ENCODE data around the gene PIK3C2B.
A peak's percentile ranks its signal among the peaks of the same experiment; 100 is the strongest.
"Not testable (repeated sequence)": the region's sequence is repeated elsewhere in the genome, so short reads cannot be mapped to it uniquely, and the experiment has no call there.

The PIK3C2B gene

GRCh38 chr1:204507317-204508105, 12.9 kb upstream of the PIK3C2B start:
- DNase-seq: no peak

DNA sequence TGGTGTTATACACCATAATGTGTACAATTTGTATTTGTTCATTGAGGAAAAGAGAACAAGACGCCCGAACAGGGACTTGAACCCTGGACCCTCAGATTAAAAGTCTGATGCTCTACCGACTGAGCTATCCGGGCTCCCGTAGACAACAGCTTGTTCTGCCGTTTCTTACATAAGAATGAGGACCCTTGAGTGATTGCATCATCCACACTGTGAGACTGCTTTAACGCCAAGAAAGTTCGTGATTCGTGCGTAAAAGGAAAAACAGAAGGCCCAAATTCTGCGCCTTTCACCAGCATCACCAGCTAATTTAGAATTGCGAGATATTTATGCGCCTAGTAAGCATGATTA, 12.3 kb upstream of the PIK3C2B start:
- DNase-seq: peak; percentile 93 to 100

- peak; percentile 90 to 99 for DNase-seq
Observed at GRCh38 chr1:204506201-204506968, 11.8 kb upstream of the PIK3C2B start.

DNA sequence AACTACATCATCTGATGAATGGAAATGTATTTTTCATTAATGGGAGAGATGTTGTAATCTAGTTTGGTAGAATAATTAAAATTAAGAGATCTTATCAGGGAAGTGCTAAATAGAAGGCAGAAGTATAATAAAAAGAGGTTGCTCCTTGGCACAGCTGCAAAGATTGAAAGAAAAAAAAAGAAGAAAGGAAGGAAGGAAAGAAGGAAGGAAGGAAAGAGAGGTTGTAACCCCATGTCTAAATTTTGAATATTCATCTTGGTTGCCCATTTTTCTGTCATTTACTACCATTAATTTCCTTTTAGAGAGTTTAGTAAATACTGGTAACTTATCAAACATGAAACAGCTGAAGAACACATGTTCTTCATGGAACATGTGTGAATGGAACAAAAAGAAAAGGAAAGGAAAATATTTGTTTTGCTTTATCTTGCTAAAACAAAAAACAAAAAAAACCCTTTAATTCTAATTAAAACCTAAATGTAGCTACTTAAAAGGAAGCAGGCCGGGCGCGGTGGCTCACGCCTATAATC, 11.1 kb upstream of the PIK3C2B start:
- no peak for DNase-seq

- no peak for DNase-seq
Observed at GRCh38 chr1:204503913-204504519, 9.4 kb upstream of the PIK3C2B start.

DNA sequence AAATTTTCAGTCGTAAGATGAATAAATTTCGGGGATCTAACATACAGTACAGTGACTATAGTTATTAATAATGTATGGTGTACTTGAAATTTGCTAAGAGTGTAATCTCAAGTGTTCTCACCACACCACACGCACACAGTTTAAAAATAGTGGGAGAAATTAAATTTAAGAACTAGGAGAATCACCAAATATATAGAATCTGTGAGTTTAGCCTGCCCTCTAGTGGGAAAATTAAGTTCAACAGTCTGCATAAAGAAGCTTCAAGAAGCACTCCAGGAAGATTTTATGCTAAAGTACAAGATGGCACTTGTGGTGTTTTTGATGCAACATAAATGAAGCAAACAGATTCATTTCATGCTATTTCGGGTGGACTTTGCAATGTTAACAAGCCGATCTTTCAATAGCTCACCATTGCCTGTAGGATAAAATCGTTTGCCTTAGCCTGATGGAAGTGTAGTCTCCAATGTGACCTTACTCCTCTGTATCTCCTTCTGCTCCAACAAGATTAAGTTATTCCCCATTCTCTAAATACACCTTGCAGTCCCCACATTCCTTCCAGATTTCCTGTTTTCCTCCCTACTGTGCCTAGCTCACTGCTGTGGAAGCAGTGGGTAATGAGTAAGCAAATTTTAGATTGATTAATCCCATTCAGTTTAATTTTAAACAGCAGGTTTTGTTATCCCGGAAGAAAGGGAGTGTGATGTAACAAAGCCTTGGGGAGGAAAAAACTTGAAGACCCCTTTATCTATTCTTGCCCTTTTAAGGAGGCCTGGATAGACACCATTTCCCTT, 8.7 kb upstream of the PIK3C2B start:
- DNase-seq: peak; percentile 87 to 88

DNA sequence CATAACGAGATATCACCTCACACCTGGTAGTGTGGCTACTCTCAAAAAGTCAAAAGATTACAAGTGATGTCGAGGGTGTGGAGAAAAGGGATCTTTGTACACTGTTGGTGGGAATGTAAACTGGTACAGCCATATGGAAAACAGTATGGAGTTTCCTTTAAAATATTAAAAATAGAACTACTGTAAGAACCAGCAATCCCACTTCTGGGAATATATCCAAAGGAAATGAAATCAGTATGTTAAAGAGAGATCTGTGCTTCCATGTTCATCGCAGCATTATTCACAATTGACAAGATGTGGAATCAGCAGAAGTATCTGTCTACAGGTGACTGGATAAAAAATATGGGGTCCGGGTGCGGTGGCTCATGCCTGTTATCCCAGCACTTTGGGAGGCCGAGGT, 7.6 kb upstream of the PIK3C2B start:
- DNase-seq: no peak

GRCh38 chr1:204499511-204500468, 5.2 kb upstream of the PIK3C2B start:
- DNase-seq: no peak

DNA sequence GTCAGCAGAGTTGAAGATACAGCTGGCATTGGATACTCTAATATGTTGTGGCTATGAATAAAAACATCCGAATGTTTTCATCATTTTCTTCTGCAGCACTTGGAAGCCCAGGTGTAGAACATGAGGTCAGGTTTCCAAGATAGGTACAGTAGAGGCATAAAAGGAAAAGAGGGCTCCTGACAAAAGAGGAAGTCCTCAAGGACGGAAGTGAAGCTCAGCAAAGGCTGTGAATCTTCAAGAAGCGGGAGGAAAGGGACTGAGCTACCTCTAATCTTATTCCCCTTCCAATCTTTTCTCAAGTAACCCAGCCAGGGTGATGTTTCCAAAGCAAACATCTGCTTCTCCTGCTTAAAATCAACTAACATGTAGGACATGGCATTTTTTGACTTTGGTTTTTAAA, 4.4 kb upstream of the PIK3C2B start:
- no peak for DNase-seq

DNA sequence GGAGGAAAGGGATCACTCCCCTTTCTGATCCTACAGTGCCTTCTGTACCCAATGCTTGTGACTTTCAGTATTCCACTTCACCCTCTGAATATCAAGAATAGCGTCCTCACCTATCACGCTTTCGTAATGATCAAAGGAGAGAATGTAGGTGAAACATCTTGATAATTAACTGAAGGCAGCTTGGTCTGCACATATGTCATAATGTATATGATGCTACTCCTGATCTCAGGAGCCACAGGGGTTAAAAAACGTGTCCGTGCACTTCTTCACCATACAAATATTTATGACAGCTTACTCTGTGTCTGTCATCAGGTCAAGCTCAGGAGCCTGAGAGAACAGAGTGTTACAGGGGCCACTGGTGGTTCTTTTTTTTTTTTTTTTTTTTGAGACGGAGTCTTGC, 1.2 kb upstream of the PIK3C2B start:
- DNase-seq: no peak

- DNase-seq: no peak
Observed at GRCh38 chr1:204495078-204495753, 611 bp upstream of the PIK3C2B start.

- peak; percentile 69 to 93 for DNase-seq
Observed at GRCh38 chr1:204493984-204494280, 673 bp downstream of the PIK3C2B start.

GRCh38 chr1:204493145-204493983, 1.2 kb downstream of the PIK3C2B start:
- DNase-seq: peak in 1 of 2 experiments; percentile 93

GRCh38 chr1:204491655-204492054, 3.0 kb downstream of the PIK3C2B start:
- no peak for DNase-seq

DNA sequence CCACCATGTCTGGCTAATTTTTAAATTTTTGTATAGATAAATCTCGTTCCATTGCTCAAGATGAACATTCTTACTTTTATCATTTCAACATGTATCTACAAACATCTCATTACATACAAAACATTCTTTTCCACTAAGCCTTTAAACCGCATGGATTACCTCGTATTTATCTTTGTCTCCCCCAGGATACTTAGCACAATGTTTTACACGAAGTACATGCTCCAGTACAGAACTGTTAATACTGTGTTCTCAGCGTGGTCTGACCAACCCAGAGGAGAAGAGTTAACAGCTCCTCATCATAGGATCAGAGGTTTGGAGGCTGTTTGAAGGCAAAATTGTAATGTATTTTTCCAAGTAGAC, 7.4 kb downstream of the PIK3C2B start:
- no peak for DNase-seq

GRCh38 chr1:204486513-204487255, 7.9 kb downstream of the PIK3C2B start:
- DNase-seq: not testable (repeated sequence)

GRCh38 chr1:204483791-204484190, 10.8 kb downstream of the PIK3C2B start:
- no peak for DNase-seq

- DNase-seq: peak; percentile 64 to 77
Observed at GRCh38 chr1:204480515-204480914, 14.1 kb downstream of the PIK3C2B start.

- no peak for DNase-seq
Observed at GRCh38 chr1:204479387-204480136, 15.0 kb downstream of the PIK3C2B start.

Data from NCI-H187 (cell line).